ENCODE data around the gene EXOC3L1.

EXOC3L1 gene

DNA sequence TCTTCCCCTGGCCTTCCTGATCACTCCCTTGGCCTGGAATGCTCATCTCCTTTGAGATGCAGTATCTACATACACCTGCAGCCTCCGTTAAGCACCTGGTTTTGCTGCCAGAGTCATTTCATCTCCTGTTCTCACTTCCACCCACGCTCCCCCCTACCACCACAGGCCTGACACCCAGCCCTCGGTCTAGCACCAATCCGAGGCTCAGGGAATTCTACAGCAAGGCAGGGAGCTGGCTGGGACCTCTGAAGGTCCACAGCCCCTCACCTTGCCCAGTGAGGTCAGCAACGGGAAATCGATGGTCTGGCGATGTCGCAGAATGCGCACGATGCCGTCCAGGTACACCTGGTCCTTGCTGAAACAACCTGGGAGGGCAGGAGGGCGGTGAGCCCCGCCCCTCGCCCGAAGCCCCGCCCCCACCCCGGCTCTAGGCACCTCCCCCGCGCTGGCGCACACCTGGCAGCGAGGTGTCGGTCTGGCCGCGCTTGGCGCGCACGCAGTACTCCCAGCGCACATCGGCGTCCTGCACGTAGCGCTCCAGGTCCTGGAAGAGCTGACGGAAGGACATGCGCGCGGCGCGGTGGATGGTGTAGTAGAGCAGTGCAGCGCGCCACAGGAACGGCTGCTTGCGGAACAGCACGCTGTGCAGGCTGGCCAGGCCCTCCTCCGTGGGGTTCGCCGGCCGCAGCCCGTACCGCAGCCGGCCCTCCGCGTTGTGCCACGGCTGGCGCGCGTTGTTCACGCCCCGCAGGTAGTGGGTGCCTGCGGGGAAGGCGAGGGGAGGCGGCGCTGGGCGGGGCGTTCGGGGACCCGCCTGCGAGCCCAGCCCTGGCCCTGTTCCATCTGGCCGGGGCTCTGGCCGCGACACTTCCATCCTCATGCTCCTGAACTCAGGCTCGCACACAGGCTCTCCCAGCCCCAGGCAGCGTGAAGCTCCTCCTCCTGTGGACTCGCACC lies 11.9 kb downstream of the EXOC3L1 start:
- Histone ChIP-seq H3K4me1 (ENCODE audit: insufficient read depth, low read length) (peaks cover 7% of the 10 kb centered on the region), H3K9me3 (ENCODE audit: insufficient read depth, low read depth, low read length) (no peaks in the 10 kb centered on the region), H3K4me3 (ENCODE audit: low read length) (peak overlapping the region; percentile 50), H3K36me3 (ENCODE audit: insufficient read depth, low read length) (no peaks in the 10 kb centered on the region), H3K9ac (ENCODE audit: low read depth, low read length) (peak overlapping the region; percentile 43; the same call in 1 of the 2 replicates), H3K27me3 (ENCODE audit: insufficient read depth, low read length) (peaks cover 58% of the 10 kb centered on the region), H3K27ac (ENCODE audit: low read depth, low read length) (0 out of 2 replicates have a peak overlapping the region, but pooled peaks have one; percentile 44)
- 5% methylated on average over 73 of the region's 73 CpGs for WGBS

DNA sequence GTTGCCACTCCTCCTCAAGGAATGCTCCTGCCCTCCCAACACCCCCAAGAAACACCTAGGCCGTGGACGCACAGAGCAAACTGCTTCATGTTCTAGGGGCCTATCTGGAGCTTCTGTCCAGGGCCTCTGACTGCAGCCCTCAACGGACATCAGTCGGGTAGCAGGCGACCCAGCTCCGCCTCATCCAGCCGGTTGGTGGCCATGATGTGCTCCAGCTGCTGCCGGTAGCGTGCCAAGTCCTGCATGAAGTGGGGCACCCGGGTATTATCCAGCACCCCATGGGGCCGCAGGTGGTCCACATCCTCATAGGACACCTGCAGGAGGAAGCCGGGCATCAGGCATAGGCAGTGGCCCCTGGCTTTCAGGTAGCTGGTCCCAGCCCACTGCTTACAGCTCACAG lies 13.3 kb downstream of the EXOC3L1 start:
- Histone ChIP-seq H3K9me3 (ENCODE audit: insufficient read depth, low read depth, low read length) (no peaks in the 10 kb centered on the region), H3K36me3 (ENCODE audit: insufficient read depth, low read length) (no peaks in the 10 kb centered on the region), H3K4me3 (ENCODE audit: low read length) (no peak overlapping the region), H3K4me1 (ENCODE audit: insufficient read depth, low read length) (peaks cover 7% of the 10 kb centered on the region), H3K27ac (ENCODE audit: low read depth, low read length) (no peak overlapping the region), H3K9ac (ENCODE audit: low read depth, low read length) (no peak overlapping the region), H3K27me3 (ENCODE audit: insufficient read depth, low read length) (peaks cover 71% of the 10 kb centered on the region)
- 93% methylated on average over 12 of the region's 12 CpGs for WGBS

DNA sequence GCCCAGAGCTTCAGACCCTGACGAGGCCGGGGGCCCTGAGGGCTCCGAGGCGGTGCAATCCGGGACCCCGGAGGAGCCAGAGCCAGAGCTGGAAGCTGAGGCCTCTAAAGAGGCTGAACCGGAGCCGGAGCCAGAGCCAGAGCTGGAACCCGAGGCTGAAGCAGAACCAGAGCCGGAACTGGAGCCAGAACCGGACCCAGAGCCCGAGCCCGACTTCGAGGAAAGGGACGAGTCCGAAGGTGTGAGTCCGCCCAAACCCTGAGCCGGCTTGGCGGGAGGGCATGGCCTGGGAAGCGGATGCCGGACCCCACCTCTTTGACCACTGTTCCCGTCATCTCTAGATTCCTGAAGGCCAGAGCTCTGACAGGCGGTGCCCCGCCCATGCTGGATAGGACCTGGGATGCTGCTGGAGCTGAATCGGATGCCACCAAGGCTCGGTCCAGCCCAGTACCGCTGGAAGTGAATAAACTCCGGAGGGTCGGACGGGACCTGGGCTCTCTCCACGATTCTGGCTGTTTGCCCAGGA lies 15.2 kb downstream of the EXOC3L1 start:
- Histone ChIP-seq H3K4me1 (ENCODE audit: insufficient read depth, low read length) (peaks cover 12% of the 10 kb centered on the region), H3K9ac (ENCODE audit: low read depth, low read length) (no peak overlapping the region), H3K27me3 (ENCODE audit: insufficient read depth, low read length) (peaks cover 86% of the 10 kb centered on the region), H3K36me3 (ENCODE audit: insufficient read depth, low read length) (no peaks in the 10 kb centered on the region), H3K27ac (ENCODE audit: low read depth, low read length) (no peak overlapping the region), H3K4me3 (ENCODE audit: low read length) (peak overlapping the region; percentile 50), H3K9me3 (ENCODE audit: insufficient read depth, low read depth, low read length) (no peaks in the 10 kb centered on the region)
- 63% methylated on average over 31 of the region's 31 CpGs for WGBS

DNA sequence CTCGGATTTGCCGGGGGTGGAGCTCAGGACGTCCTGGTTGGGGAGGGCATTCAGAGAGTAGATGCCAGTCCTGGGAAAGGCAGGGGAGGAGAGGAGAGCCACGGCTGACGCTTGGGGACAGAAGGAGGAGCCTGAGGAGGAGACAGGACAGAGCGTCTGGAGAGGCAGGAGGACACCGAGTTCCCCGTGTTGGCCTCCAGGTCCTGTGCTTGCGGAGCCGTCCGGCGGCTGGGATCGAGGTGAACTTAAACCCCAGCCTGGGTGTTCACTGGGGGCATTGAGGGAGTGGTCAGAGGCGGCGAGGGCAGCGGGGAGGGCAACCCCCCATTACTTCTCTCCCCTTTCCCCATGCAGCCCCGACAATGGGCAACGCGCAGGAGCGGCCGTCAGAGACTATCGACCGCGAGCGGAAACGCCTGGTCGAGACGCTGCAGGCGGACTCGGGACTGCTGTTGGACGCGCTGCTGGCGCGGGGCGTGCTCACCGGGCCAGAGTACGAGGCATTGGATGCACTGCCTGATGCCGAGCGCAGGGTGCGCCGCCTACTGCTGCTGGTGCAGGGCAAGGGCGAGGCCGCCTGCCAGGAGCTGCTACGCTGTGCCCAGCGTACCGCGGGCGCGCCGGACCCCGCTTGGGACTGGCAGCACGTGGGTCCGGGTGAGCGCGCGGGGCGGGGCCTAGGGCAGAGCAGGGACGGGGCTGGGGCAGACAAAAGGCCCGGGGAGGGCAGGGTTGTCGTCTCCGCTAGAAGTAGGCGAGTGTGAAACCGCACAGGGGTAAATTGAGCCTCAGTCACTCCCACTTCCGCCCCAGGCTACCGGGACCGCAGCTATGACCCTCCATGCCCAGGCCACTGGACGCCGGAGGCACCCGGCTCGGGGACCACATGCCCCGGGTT lies 15.9 kb downstream of the EXOC3L1 start:
- peaks cover 93% of the 10 kb centered on the region for H3K27me3 ChIP-seq (ENCODE audit: insufficient read depth, low read length)
- peaks cover 12% of the 10 kb centered on the region for H3K4me1 ChIP-seq (ENCODE audit: insufficient read depth, low read length)
- WGBS: 2% methylated on average over 69 of the region's 71 CpGs
- no peaks in the 10 kb centered on the region for H3K9me3 ChIP-seq (ENCODE audit: insufficient read depth, low read depth, low read length)
- peak overlapping the region; percentile 50 for H3K4me3 ChIP-seq (ENCODE audit: low read length)
- H3K36me3 ChIP-seq (ENCODE audit: insufficient read depth, low read length): no peaks in the 10 kb centered on the region
- H3K9ac ChIP-seq (ENCODE audit: low read depth, low read length): no peak overlapping the region
- no peak overlapping the region for H3K27ac ChIP-seq (ENCODE audit: low read depth, low read length)

DNA sequence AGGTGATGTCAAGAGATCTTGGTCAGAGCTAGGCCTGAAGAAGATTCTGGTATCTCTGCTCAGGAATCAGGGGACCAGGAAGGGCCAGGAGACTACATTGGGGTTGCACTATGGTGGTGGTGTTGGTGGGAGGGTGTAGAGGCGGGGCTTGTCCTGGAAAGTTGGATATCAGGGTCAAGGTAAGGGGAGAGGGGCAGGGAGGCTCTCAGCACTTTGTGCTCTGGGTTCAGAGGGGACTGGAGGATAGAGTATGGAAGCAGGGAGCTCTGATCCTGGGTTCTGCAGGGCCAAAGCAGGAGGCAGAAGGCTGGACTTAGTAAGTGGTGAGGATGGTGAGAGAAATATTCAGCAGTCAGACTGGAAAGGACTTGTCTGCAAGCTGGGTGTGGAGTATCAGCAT lies 16.6 kb downstream of the EXOC3L1 start:
- WGBS: 78% methylated on average over 1 of the region's 1 CpG
- Histone ChIP-seq H3K9ac (ENCODE audit: low read depth, low read length) (no peak overlapping the region), H3K4me3 (ENCODE audit: low read length) (peak overlapping the region; percentile 50), H3K4me1 (ENCODE audit: insufficient read depth, low read length) (peaks cover 12% of the 10 kb centered on the region), H3K27ac (ENCODE audit: low read depth, low read length) (no peak overlapping the region), H3K36me3 (ENCODE audit: insufficient read depth, low read length) (no peaks in the 10 kb centered on the region), H3K9me3 (ENCODE audit: insufficient read depth, low read depth, low read length) (no peaks in the 10 kb centered on the region), H3K27me3 (ENCODE audit: insufficient read depth, low read length) (peaks cover 94% of the 10 kb centered on the region)

DNA sequence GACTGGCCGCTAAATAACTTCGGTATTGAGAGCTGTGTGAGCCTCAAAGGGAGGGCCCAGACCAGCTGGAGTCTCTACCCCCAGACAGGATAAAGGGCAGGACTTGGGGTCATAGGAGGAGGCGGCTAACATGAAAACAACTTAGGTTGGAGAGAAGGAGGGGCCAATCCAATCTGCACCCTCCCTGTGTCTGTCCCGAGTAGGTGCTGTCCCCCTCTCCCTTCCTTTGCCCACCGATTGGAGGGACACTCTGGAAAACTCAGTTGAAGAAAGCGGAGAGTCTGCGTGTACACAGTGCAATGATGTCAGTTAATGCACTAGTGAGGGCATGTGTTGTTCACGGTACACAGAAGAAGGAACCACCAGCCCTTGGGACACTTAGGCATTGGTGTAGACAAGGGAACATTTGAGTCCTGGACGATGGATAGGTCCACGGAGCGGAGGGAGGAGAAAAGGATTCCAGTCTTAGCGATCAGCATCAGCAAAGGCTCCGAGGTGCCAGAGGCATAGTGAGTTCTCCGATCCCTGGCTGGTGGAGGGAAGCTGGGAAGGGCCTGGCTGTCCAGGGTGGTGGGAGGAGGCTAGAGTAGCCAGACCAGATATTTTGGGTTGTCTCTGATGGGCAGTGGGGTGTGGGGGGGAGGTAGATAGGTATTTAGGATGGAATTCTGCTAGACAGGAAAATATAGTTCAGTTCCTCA lies 18.8 kb downstream of the EXOC3L1 start:
- WGBS: 36% methylated on average over 14 of the region's 14 CpGs
- Histone ChIP-seq H3K9me3 (ENCODE audit: insufficient read depth, low read depth, low read length) (no peaks in the 10 kb centered on the region), H3K27ac (ENCODE audit: low read depth, low read length) (no peak overlapping the region), H3K36me3 (ENCODE audit: insufficient read depth, low read length) (no peaks in the 10 kb centered on the region), H3K4me3 (ENCODE audit: low read length) (peak overlapping the region; percentile 59), H3K9ac (ENCODE audit: low read depth, low read length) (peak overlapping the region; percentile 55), H3K27me3 (ENCODE audit: insufficient read depth, low read length) (peaks cover 96% of the 10 kb centered on the region), H3K4me1 (ENCODE audit: insufficient read depth, low read length) (peaks cover 12% of the 10 kb centered on the region)

DNA sequence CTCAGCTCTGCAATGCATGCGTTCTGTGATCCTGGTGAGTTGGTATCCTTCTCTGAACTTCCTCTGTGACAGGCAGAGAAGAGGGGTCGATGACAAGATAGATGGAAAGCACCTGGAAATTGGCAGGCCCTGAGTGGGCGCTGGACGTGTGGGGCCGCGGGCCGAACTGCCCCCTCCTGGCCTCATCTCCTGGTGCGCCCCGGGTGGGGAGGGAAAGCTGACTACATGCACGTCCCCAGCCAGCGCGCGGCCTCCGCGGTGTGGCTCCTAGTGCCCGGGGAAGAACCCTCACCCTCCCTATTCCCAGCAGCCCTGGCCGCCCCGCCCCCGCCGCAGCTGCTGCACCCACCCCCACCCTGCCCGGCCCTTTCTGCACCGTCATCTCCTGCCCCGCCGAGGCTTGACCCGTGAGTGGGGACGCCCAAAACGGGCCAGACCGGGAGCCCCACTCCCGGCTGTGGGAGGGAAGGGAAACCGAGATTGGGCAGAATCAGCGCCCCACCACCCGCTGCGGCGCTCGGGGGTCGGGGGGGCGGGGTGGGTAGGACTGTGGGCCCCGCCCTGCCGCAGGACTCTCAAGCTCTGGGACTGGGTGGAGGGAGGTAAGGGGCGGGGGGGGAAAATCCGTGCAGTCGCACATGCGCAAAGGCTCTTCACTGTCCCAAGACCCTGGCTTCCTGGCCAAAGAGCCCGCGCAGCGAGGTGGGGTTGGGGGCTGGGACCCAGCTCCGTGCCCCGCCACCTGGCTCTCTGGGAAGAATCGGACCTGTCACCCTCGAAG lies 19.6 kb downstream of the EXOC3L1 start, which contains the start of gene NOL3:
Gene NOL3 (plus strand): TSS at position 371 of the 781 bp plus-strand sequence.
- WGBS: 2% methylated on average over 43 of the region's 50 CpGs
- Histone ChIP-seq H3K9ac (ENCODE audit: low read depth, low read length) (peak within 1 kb of the TSS; percentile 55), H3K27ac (ENCODE audit: low read depth, low read length) (no peak within 1 kb of the TSS), H3K9me3 (ENCODE audit: insufficient read depth, low read depth, low read length) (no peaks in the 10 kb centered on the region), H3K4me3 (ENCODE audit: low read length) (peak within 1 kb of the TSS; percentile 59), H3K36me3 (ENCODE audit: insufficient read depth, low read length) (no peaks in the 10 kb centered on the region), H3K4me1 (ENCODE audit: insufficient read depth, low read length) (peaks cover 12% of the 10 kb centered on the region), H3K27me3 (ENCODE audit: insufficient read depth, low read length) (peaks cover 96% of the 10 kb centered on the region)

DNA sequence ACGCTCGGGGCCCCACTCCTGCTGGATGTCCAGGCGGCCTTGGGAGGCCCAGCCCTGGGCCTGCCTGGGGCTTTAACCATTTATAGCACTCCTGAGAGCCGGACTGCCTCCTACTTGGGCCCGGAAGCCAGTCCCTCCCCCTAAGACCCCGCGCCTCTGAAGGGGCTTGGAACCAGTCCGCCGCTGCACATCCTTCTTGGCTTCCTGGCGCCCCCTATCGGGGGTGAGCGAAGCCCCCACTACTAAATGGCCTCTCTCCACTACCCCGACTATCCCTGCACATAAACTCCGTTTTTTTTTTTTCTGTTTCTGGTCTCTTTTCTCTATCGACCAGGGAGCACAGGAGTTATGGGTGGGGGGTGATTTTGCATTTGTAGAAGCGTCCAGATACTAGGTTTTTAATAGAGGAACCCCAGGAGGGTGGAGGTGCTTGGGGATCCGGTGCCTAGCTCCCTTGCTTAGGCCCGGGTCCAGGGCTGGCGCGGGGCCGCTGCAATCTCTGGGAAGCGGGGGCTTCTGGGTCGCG lies 20.2 kb downstream of the EXOC3L1 start:
- H3K9ac ChIP-seq (ENCODE audit: low read depth, low read length): peak overlapping the region; percentile 27; the same call in 1 of the 2 replicates
- 1% methylated on average over 24 of the region's 24 CpGs for WGBS
- no peaks in the 10 kb centered on the region for H3K9me3 ChIP-seq (ENCODE audit: insufficient read depth, low read depth, low read length)
- H3K27me3 ChIP-seq (ENCODE audit: insufficient read depth, low read length): peaks cover 96% of the 10 kb centered on the region
- H3K27ac ChIP-seq (ENCODE audit: low read depth, low read length): no peak overlapping the region
- H3K4me3 ChIP-seq (ENCODE audit: low read length): peak overlapping the region; percentile 59
- peaks cover 12% of the 10 kb centered on the region for H3K4me1 ChIP-seq (ENCODE audit: insufficient read depth, low read length)
- no peaks in the 10 kb centered on the region for H3K36me3 ChIP-seq (ENCODE audit: insufficient read depth, low read length)

DNA sequence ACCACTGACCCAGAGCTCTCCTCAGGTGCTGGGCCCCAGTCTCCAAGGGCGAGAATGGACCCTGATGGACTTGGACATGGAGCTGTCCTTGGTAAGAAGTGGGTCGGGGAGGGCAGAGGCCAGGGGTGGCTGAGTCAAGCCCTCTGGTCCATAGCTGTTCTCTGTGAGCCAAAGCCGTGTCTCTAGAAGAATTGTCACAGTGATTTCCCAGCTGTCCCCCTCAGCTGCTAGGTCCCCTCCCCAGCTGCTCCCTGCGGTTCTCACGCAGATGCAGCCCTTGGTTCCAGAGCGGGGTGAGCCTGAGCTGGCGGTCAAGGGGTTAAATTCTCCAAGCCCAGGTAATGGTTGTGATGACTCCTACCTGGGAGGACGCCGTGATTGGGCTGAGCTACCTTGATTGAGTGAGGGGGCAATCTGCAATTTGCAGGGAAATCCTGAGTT lies 20.9 kb downstream of the EXOC3L1 start:
- WGBS: 26% methylated on average over 9 of the region's 9 CpGs
- Histone ChIP-seq H3K4me3 (ENCODE audit: low read length) (peak overlapping the region; percentile 59), H3K4me1 (ENCODE audit: insufficient read depth, low read length) (peaks cover 12% of the 10 kb centered on the region), H3K27ac (ENCODE audit: low read depth, low read length) (no peak overlapping the region), H3K9me3 (ENCODE audit: insufficient read depth, low read depth, low read length) (no peaks in the 10 kb centered on the region), H3K9ac (ENCODE audit: low read depth, low read length) (no peak overlapping the region), H3K27me3 (ENCODE audit: insufficient read depth, low read length) (peaks cover 96% of the 10 kb centered on the region), H3K36me3 (ENCODE audit: insufficient read depth, low read length) (no peaks in the 10 kb centered on the region)

DNA sequence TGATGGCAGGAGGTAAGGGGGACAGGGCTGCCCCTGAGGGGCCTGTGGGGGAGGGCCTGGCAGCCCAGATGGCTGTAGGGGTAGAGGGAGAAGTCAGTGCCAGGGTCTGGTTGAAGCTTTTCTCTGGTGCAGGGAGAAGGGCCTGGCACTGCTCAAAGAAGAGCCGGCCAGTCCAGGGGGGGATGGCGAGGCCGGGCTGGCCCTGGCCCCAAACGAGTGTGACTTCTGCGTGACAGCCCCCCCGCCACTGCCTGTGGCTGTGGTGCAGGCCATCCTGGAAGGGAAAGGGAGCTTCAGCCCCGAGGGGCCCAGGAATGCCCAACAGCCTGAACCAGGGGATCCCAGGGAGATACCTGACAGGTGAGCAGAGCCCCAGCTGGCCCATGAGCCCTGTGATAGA lies 22.3 kb downstream of the EXOC3L1 start:
- peaks cover 5% of the 10 kb centered on the region for H3K4me1 ChIP-seq (ENCODE audit: insufficient read depth, low read length)
- WGBS: 75% methylated on average over 7 of the region's 7 CpGs
- H3K27me3 ChIP-seq (ENCODE audit: insufficient read depth, low read length): peaks cover 96% of the 10 kb centered on the region

More for the DNA sequence above, 22.3 kb downstream of the EXOC3L1 start:
- H3K4me3 ChIP-seq (ENCODE audit: low read length): no peak overlapping the region
- H3K36me3 ChIP-seq (ENCODE audit: insufficient read depth, low read length): no peaks in the 10 kb centered on the region
- H3K9me3 ChIP-seq (ENCODE audit: insufficient read depth, low read depth, low read length): no peaks in the 10 kb centered on the region
- no peak overlapping the region for H3K9ac ChIP-seq (ENCODE audit: low read depth, low read length)
- H3K27ac ChIP-seq (ENCODE audit: low read depth, low read length): no peak overlapping the region
